Natural killer cell (primary cell): ENCODE measurements around the gene PDIA2. TPM values are rescaled to one million over a fixed set of nuclear protein-coding genes. Genes with fewer than 3 reads are reported as not detected.

ENCODE experiments used
- ATAC-seq, 3 donors: fragments of 150-1000 bp in 2 of 3; fragments of 200-7000 bp in 1 of 3; cut with Tn5 transposase; 1 replicate in 1 of 3; 2 replicates in 2 of 3; pipeline ENCODE4 v1.10.0; 2021; ENCODE audit warnings: mild to moderate bottlenecking in 2 of 3, moderate library complexity in 2 of 3
- DNase-seq, 2 donors: peaks; one replicate each; pipeline versions ENCODE4 v3.0.0 to v3.0.0-alpha.2; 2013 to 2021; ENCODE audit warnings: mixed read lengths in 1 of 2
- H3K27ac ChIP-seq: one replicate; pipeline ENCODE4 v1.5.1; 2013; ENCODE audit warnings: mild to moderate bottlenecking, low read length
- H3K27me3 ChIP-seq: one replicate; pipeline ENCODE4 v1.6.1; 2013; ENCODE audit warnings: low read length; ENCODE audit not compliant: control insufficient read depth, insufficient read depth
- H3K36me3 ChIP-seq: one replicate; pipeline ENCODE4 v1.6.1; 2013; ENCODE audit warnings: low read length; ENCODE audit not compliant: control insufficient read depth, insufficient read depth
- H3K4me1 ChIP-seq: one replicate; pipeline ENCODE4 v1.6.1; 2013; ENCODE audit warnings: low read length; ENCODE audit not compliant: control insufficient read depth, insufficient read depth
- H3K4me3 ChIP-seq: one replicate; pipeline ENCODE4 v1.5.1; 2013; ENCODE audit warnings: low read length
- H3K9me3 ChIP-seq: one replicate; pipeline ENCODE4 v1.6.1; 2013; ENCODE audit warnings: low read length; ENCODE audit not compliant: control insufficient read depth, insufficient read depth
- H3K27ac Mint-ChIP-seq, 2 donors: one replicate each; pipeline ENCODE4 v1.8.0; 2022; ENCODE audit warnings: mild to moderate bottlenecking in 2 of 2, mixed read lengths in 2 of 2, moderate library complexity in 1 of 2
- H3K27me3 Mint-ChIP-seq, 2 donors: one replicate each; pipeline ENCODE4 v1.8.0; 2022; ENCODE audit warnings: low read depth in 2 of 2, mixed read lengths in 2 of 2
- H3K36me3 Mint-ChIP-seq: one replicate; pipeline ENCODE4 v1.8.0; 2022; ENCODE audit warnings: mixed read lengths
- H3K4me1 Mint-ChIP-seq, 2 donors: one replicate each; pipeline ENCODE4 v1.8.0; 2022; ENCODE audit warnings: mixed read lengths in 2 of 2
- H3K4me3 Mint-ChIP-seq: one replicate; pipeline ENCODE4 v1.8.0; 2022; ENCODE audit warnings: mild to moderate bottlenecking, moderate library complexity, mixed read lengths
- H3K9me3 Mint-ChIP-seq, 2 donors: one replicate each; pipeline ENCODE4 v1.8.0; 2022; ENCODE audit warnings: mixed read lengths in 2 of 2
- CTCF ChIP-seq: fragments of 200-600 bp; IDR thresholded peaks from one replicate; pipeline ENCODE4 v1.8.0; 2022; ENCODE audit warnings: antibody characterized with exemption
- WGBS: methylation state at CpG from one replicate; pipeline ENCODE4 v1.1.7; 2013; ENCODE audit warnings: missing lambda C conversion rate; ENCODE audit not compliant: insufficient coverage; 5-methylcytosine and 5-hydroxymethylcytosine counted together
- intact Hi-C: fragments of 100-400 bp; cut with micrococcal nuclease; formaldehyde crosslinking; loops from one replicate; pipeline ENCODE4 v1.14.2; 2022
- total RNA-seq, 4 donors: library from RNA; stranded (reverse); fragments of 120-200 nt in 1 of 4; gene quantifications; one replicate each; pipeline versions ENCODE4 v1.2.3 to v1.2.4, GENCODE V29; 2013 to 2022

The PDIA2 gene
- total RNA-seq, 3 donors from 2014 or later (not counting 1 experiment from before 2014, with no cell fraction given) = not detected

- Mint-ChIP-seq H3K4me1 (peaks cover 0 to 4% of the 10 kb centered on the region in 2 donors), H3K4me3 (no peak overlapping the region), H3K9me3 (no peaks in the 10 kb centered on the region), H3K27me3 (peaks cover 0 to 3% of the 10 kb centered on the region in 2 donors), H3K36me3 (no peaks in the 10 kb centered on the region), H3K27ac (no peak overlapping the region)
- Histone ChIP-seq H3K9me3 (no peaks in the 10 kb centered on the region), H3K27me3 (peaks cover 10% of the 10 kb centered on the region), H3K36me3 (peaks cover 40% of the 10 kb centered on the region), H3K4me1 (peaks cover 9% of the 10 kb centered on the region), H3K4me3 (no peak overlapping the region), H3K27ac (no peak overlapping the region)
- DNase-seq (no peak), ATAC-seq (no peak)
- intact Hi-C loops = no loop called here
- 88% methylated on average over 44 of the region's 48 CpGs for WGBS
- no peak for TF ChIP-seq CTCF
Measured at GRCh38 chr16:285146-286055, 2.4 kb downstream of the PDIA2 start.

GRCh38 chr16:286491-287297 is 3.7 kb downstream of the PDIA2 start:
- peaks cover 3% of the 10 kb centered on the region for H3K4me1 ChIP-seq
- H3K4me3 ChIP-seq = no peak overlapping the region
- intact Hi-C loops = no loop called here
- H3K36me3 ChIP-seq = peaks cover 52% of the 10 kb centered on the region
- H3K36me3 Mint-ChIP-seq = no peaks in the 10 kb centered on the region
- no peak overlapping the region for H3K4me3 Mint-ChIP-seq
- H3K9me3 ChIP-seq = no peaks in the 10 kb centered on the region
- no peak for ATAC-seq
- peaks cover 4% of the 10 kb centered on the region in 2 donors for H3K4me1 Mint-ChIP-seq
- no peaks in the 10 kb centered on the region for H3K9me3 Mint-ChIP-seq
- no peak overlapping the region for H3K27ac Mint-ChIP-seq
- no peaks in the 10 kb centered on the region for H3K27me3 Mint-ChIP-seq
- WGBS = 93% methylated on average over 22 of the region's 22 CpGs
- TF ChIP-seq CTCF = no peak
- DNase-seq = no peak
- peaks cover under 1% of the 10 kb centered on the region for H3K27me3 ChIP-seq
- no peak overlapping the region for H3K27ac ChIP-seq

GRCh38 chr16:287298-287811 is 4.4 kb downstream of the PDIA2 start:
- peaks cover 58% of the 10 kb centered on the region for H3K36me3 ChIP-seq
- TF ChIP-seq CTCF = no peak
- peaks cover 7 to 8% of the 10 kb centered on the region in 2 donors for H3K4me1 Mint-ChIP-seq
- no peaks in the 10 kb centered on the region for H3K9me3 ChIP-seq
- no peaks in the 10 kb centered on the region for H3K36me3 Mint-ChIP-seq
- intact Hi-C loops = no loop called here
- peaks cover 3% of the 10 kb centered on the region for H3K4me1 ChIP-seq
- no peak overlapping the region for H3K27ac Mint-ChIP-seq
- H3K4me3 Mint-ChIP-seq = no peak overlapping the region
- no peaks in the 10 kb centered on the region for H3K27me3 ChIP-seq
- H3K4me3 ChIP-seq = no peak overlapping the region
- no peak for ATAC-seq
- H3K27me3 Mint-ChIP-seq = no peaks in the 10 kb centered on the region
- no peak overlapping the region for H3K27ac ChIP-seq
- no peak for DNase-seq
- H3K9me3 Mint-ChIP-seq = no peaks in the 10 kb centered on the region
- WGBS = 94% methylated on average over 16 of the region's 16 CpGs
